H1 (cell line): Measurements from ENCODE around the gene SIGLEC10. TPM values are rescaled to one million over a fixed set of nuclear protein-coding genes. Genes with fewer than 3 reads are reported as not detected.

ENCODE experiments used
- CTCF ChIA-PET: fragments of 300-600 bp; sonication (Branson Sonifier 250); formaldehyde crosslinking; loops from one replicate; lab custom pipeline; 2021; ENCODE audit not compliant: partially characterized antibody; lab: Charles Lee
- POLR2A ChIA-PET: fragments of 300-600 bp; sonication (Branson Sonifier 250); formaldehyde crosslinking; loops from one replicate; lab custom pipeline; 2021; ENCODE audit warnings: inconsistent platforms; ENCODE audit not compliant: partially characterized antibody; lab: Charles Lee
- DNase-seq, 2 experiments: peaks; one replicate each; pipeline versions ENCODE4 v3.0.0 to v3.0.0-alpha.2; 2010 to 2022; ENCODE audit warnings: low spot score in 2 of 2, low read depth in 1 of 2, mixed read lengths in 1 of 2
- FAIRE-seq: peaks from 2 replicates; lab custom pipeline; 2011; peaks lifted over from hg19 to GRCh38; lab: Jason Lieb, UNC
- H2AFZ ChIP-seq: 2 replicates; pipeline ENCODE4 v1.8.1; 2012; ENCODE audit warnings: low read length, inconsistent platforms
- H2AK5ac ChIP-seq: 2 replicates; pipeline ENCODE4 v1.6.1; 2013; ENCODE audit warnings: low read depth, low read length
- H2BK120ac ChIP-seq: replicated peaks from 2 replicates; pipeline ENCODE3; 2013; ENCODE audit warnings: low read depth, low read length, inconsistent platforms
- H2BK12ac ChIP-seq: 2 replicates; pipeline ENCODE4 v1.6.1; 2013; ENCODE audit warnings: low read depth, low read length
- H2BK15ac ChIP-seq: 2 replicates; pipeline ENCODE4 v1.6.1; 2013; ENCODE audit warnings: low read length
- H2BK20ac ChIP-seq: 2 replicates; pipeline ENCODE4 v1.6.1; 2013; ENCODE audit warnings: low read length
- H2BK5ac ChIP-seq: 2 replicates; pipeline ENCODE4 v1.6.1; 2013; ENCODE audit warnings: low read depth, low read length
- H3K14ac ChIP-seq: 2 replicates; pipeline ENCODE4 v1.6.1; 2013; ENCODE audit warnings: inconsistent platforms; ENCODE audit not compliant: insufficient read length
- H3K18ac ChIP-seq: 2 replicates; pipeline ENCODE4 v1.6.1; 2013; ENCODE audit warnings: low read length; ENCODE audit errors: extremely low read depth
- H3K23ac ChIP-seq: 2 replicates; pipeline ENCODE4 v1.6.1; 2013; ENCODE audit warnings: inconsistent platforms; ENCODE audit not compliant: insufficient read length
- H3K23me2 ChIP-seq: 2 replicates; pipeline ENCODE4 v1.6.1; 2013; ENCODE audit warnings: low read depth, low read length
- H3K27ac ChIP-seq: 2 replicates; pipeline ENCODE4 v1.6.1; 2011; ENCODE audit warnings: low read depth, low read length, inconsistent platforms
- H3K27me3 ChIP-seq, 4 experiments: replicated peaks in 1 of 4; 1 replicate in 1 of 4; 2 replicates in 3 of 4; pipeline versions ENCODE4 v1.6.1 to v1.8.1; 2011 to 2013; ENCODE audit warnings: low read length in 3 of 4, mild to moderate bottlenecking in 3 of 4, inconsistent platforms in 2 of 4, mixed read lengths in 2 of 4, moderate library complexity in 1 of 4; ENCODE audit not compliant: control insufficient read depth in 3 of 4, insufficient read depth in 3 of 4; ENCODE audit errors: extremely low read depth in 1 of 4
- H3K36me3 ChIP-seq, 4 experiments: 2 replicates each; pipeline versions ENCODE4 v1.6.1 to v1.8.1; 2011 to 2013; ENCODE audit warnings: mild to moderate bottlenecking in 4 of 4, low read length in 3 of 4, moderate library complexity in 2 of 4, control low read depth in 1 of 4, inconsistent platforms in 1 of 4; ENCODE audit not compliant: insufficient read depth in 4 of 4, control insufficient read depth in 2 of 4
- H3K4ac ChIP-seq: replicated peaks from 2 replicates; pipeline ENCODE3; 2013; ENCODE audit warnings: low read length, low read depth, mixed read lengths, inconsistent platforms; ENCODE audit not compliant: insufficient read length
- H3K4me1 ChIP-seq, 4 experiments: replicated peaks in 1 of 4; 1 replicate in 1 of 4; 2 replicates in 3 of 4; pipeline versions ENCODE4 v1.6.1 to v1.8.1; 2011 to 2013; ENCODE audit warnings: low read length in 3 of 4, inconsistent platforms in 2 of 4, mixed read lengths in 1 of 4; ENCODE audit not compliant: insufficient read depth in 4 of 4, control insufficient read depth in 3 of 4
- H3K4me2 ChIP-seq, 2 experiments: 2 replicates each; pipeline versions ENCODE4 v1.6.1 to v1.8.1; 2011 to 2013; ENCODE audit warnings: low read depth in 2 of 2, low read length in 2 of 2, control low read depth in 1 of 2, inconsistent platforms in 1 of 2, mild to moderate bottlenecking in 1 of 2; ENCODE audit not compliant: insufficient read depth in 1 of 2
- H3K4me3 ChIP-seq, 4 experiments: fragments of 200-600, 300-600 bp in 1 of 4; sonication (generic), shearing (Covaris generic), sonication (Bioruptor Twin) in 1 of 4; 2 replicates each; pipeline versions ENCODE4 v1.5.1 to v1.8.1; 2011 to 2016; ENCODE audit warnings: low read length in 4 of 4, low read depth in 3 of 4, control low read depth in 2 of 4, inconsistent platforms in 2 of 4, mild to moderate bottlenecking in 2 of 4, mixed read lengths in 1 of 4, moderate library complexity in 1 of 4; ENCODE audit not compliant: insufficient read depth in 2 of 4; ENCODE audit errors: extremely low read depth in 1 of 4
- H3K56ac ChIP-seq: replicated peaks from 2 replicates; pipeline ENCODE3; 2013; ENCODE audit warnings: low read depth, mild to moderate bottlenecking, mixed read lengths, low read length, inconsistent platforms; ENCODE audit not compliant: insufficient read length
- H3K79me1 ChIP-seq: 2 replicates; pipeline ENCODE4 v1.6.1; 2013; ENCODE audit warnings: low read depth, low read length, control low read depth
- H3K79me2 ChIP-seq, 2 experiments: 2 replicates each; pipeline versions ENCODE4 v1.6.1 to v1.8.1; 2012 to 2013; ENCODE audit warnings: low read length in 2 of 2, mild to moderate bottlenecking in 2 of 2, inconsistent platforms in 1 of 2; ENCODE audit not compliant: insufficient read depth in 2 of 2, control insufficient read depth in 1 of 2
- H3K9ac ChIP-seq, 4 experiments: replicated peaks in 1 of 4; 1 replicate in 1 of 4; 2 replicates in 3 of 4; pipeline versions ENCODE4 v1.6.1 to v1.8.1; 2011 to 2013; ENCODE audit warnings: low read depth in 3 of 4, low read length in 3 of 4, control low read depth in 2 of 4, mild to moderate bottlenecking in 2 of 4, moderate library complexity in 2 of 4, inconsistent platforms in 1 of 4; ENCODE audit errors: extremely low read depth in 1 of 4
- H3K9me3 ChIP-seq, 2 experiments: 2 replicates each; pipeline versions ENCODE4 v1.6.1 to v1.8.1; 2012 to 2013; ENCODE audit warnings: mild to moderate bottlenecking in 2 of 2, moderate library complexity in 2 of 2, control low read depth in 1 of 2, inconsistent platforms in 1 of 2, low read depth in 1 of 2, low read length in 1 of 2, mixed read lengths in 1 of 2; ENCODE audit not compliant: insufficient read depth in 2 of 2
- H4K20me1 ChIP-seq, 2 experiments: replicated peaks in 1 of 2; 2 replicates each; pipeline versions ENCODE3 to v1.8.1; 2011 to 2013; ENCODE audit warnings: inconsistent platforms in 2 of 2, low read length in 2 of 2, mild to moderate bottlenecking in 1 of 2; ENCODE audit not compliant: insufficient read depth in 2 of 2, control insufficient read depth in 1 of 2
- H4K5ac ChIP-seq: 2 replicates; pipeline ENCODE4 v1.6.1; 2013; ENCODE audit warnings: low read length, low read depth, mixed read lengths, inconsistent platforms; ENCODE audit not compliant: insufficient read length
- H4K8ac ChIP-seq: 2 replicates; pipeline ENCODE4 v1.8.0; 2013; ENCODE audit warnings: mild to moderate bottlenecking, moderate library complexity, low read length, inconsistent platforms; ENCODE audit not compliant: insufficient read depth; ENCODE audit errors: extremely low read depth
- H4K91ac ChIP-seq: replicated peaks from 2 replicates; pipeline ENCODE3; 2013; ENCODE audit warnings: low read length, mixed read lengths, inconsistent platforms; ENCODE audit not compliant: insufficient read length
- E2F6 ChIP-seq: IDR thresholded peaks from 2 replicates; pipeline ENCODE4 v1.6.1; 2012; ENCODE audit warnings: inconsistent platforms
- POLR2A ChIP-seq, 2 experiments: IDR thresholded peaks; 1 replicate in 1 of 2; 2 replicates in 1 of 2; pipeline ENCODE4 v1.6.1; 2011; ENCODE audit warnings: low read depth in 2 of 2, low read length in 2 of 2, mild to moderate bottlenecking in 2 of 2; ENCODE audit errors: control extremely low read depth in 1 of 2
- RAD21 ChIP-seq, 2 experiments: IDR thresholded peaks in 1 of 2; conservative IDR thresholded peaks in 1 of 2; 2 replicates each; pipeline ENCODE4 v1.6.1; 2011; ENCODE audit warnings: low read depth in 2 of 2, low read length in 2 of 2, improper control_type of control experiment in 1 of 2, inconsistent platforms in 1 of 2, mild to moderate bottlenecking in 1 of 2, moderate library complexity in 1 of 2
- RXRA ChIP-seq: IDR thresholded peaks from 2 replicates; pipeline ENCODE4 v1.6.1; 2011; ENCODE audit warnings: low read depth, mild to moderate bottlenecking, low read length, moderate library complexity; ENCODE audit not compliant: insufficient read depth
- SIX5 ChIP-seq: IDR thresholded peaks from 2 replicates; pipeline ENCODE4 v1.6.1; 2011; ENCODE audit warnings: mild to moderate bottlenecking, low read depth, low read length
- SRF ChIP-seq: IDR thresholded peaks from 2 replicates; pipeline ENCODE4 v1.6.1; 2011; ENCODE audit warnings: mild to moderate bottlenecking, low read depth, low read length, moderate library complexity
- WGBS, 2 experiments: shearing (Covaris generic) in 1 of 2; methylation state at CpG; one replicate each; pipeline versions ENCODE4 v1.1.6 to v1.1.7; 2013 to 2015; ENCODE audit warnings: low lambda C conversion rate in 2 of 2, mixed read lengths in 2 of 2, inconsistent platforms in 1 of 2, low coverage in 1 of 2, missing lambda C conversion rate in 1 of 2; ENCODE audit not compliant: insufficient replicate concordance in 2 of 2, insufficient coverage in 1 of 2, insufficient read length in 1 of 2; ENCODE audit errors: extremely low coverage in 1 of 2, missing lambda C conversion rate in 1 of 2; 5-methylcytosine and 5-hydroxymethylcytosine counted together
- polyA plus RNA-seq, 7 experiments: library from polyadenylated mRNA; depleted of rRNA in 3 of 7; stranded (reverse) in 5 of 7; unstranded in 2 of 7; fragments of >200 nt in 5 of 7; fragments of 200-250 nt in 2 of 7; gene quantifications; 1 replicate in 5 of 7; 2 replicates in 1 of 7; 4 replicates in 1 of 7; pipeline versions ENCODE4 v1.2.1 to v1.2.3, GENCODE V29; 2011 to 2013; ENCODE audit warnings: missing spikeins in 2 of 7, mixed read lengths in 2 of 7
- total RNA-seq: library from RNA; stranded (reverse); fragmentation: NEBNext Ultra II Directional; extraction: Animal tissue kit (Norgen Biotek cat#: 25700); gene quantifications from 2 replicates; pipeline ENCODE4 v1.2.1, GENCODE V29; 2021
- TF ChIP-seq, protein P1 (sequence below), 3 experiments: IDR thresholded peaks; 1 replicate in 2 of 3; 2 replicates in 1 of 3; pipeline versions ENCODE4 v1.5.1 to v1.6.1; 2011; ENCODE audit warnings: low read length in 3 of 3, mild to moderate bottlenecking in 3 of 3, inconsistent platforms in 2 of 3, low read depth in 1 of 3, moderate library complexity in 1 of 3; ENCODE audit not compliant: insufficient read depth in 1 of 3; ENCODE audit errors: control extremely low read depth in 1 of 3

The SIGLEC10 gene
- total and polyA plus RNA-seq, 2 of the 8 experiments (the other 6 are each of a cell fraction or from before 2014, with no cell fraction given), result 0.06 TPM; not detected in 1

DNA sequence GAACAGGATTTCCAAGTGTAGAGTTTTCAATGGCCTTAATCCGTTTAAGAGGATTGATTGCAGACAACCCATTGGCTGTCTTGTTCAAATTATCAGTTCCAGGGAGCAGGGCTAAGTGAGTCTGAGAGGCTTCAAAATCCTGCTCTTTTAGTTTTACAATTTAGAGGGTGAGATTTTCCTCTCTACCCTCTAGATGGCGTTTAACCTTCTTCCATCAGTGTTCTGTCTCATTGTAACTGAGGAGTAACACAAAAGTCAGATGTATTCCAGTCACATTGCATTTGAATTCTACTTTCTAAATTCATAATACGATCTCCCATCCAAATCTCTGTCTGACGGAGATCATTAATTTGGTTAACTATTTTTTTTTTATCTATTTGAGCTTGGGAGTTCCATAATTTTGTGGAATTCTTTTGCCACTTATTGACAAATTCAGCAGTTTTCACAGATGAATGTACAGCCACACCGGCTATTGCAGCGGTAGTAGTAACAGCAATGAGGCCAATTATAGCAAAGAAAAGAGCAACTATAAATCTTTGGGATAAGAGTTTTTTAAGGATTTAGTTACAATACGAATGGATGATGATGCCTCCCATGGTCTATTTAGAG, 19.2 kb downstream of the SIGLEC10 start:
- Histone ChIP-seq H3K9ac (no peak overlapping the region), H3K4me3 (no peak overlapping the region), H4K91ac (no peak overlapping the region), H3K23me2 (peaks cover 7% of the 10 kb centered on the region), H3K36me3 (peaks cover 0 to 7% (median 3%) of the 10 kb centered on the region in 4 experiments; a peak in 4 of 8 replicates), H2AK5ac (no peak overlapping the region), H3K4me1 (peaks cover 0 to 7% (median 0%) of the 10 kb centered on the region in 4 experiments; a peak in 3 of 7 replicates), H4K20me1 (no peaks in the 10 kb centered on the region), H3K27me3 (no peaks in the 10 kb centered on the region), H2AFZ (no peak overlapping the region), H3K27ac (no peak overlapping the region), H3K23ac (no peak overlapping the region), H3K14ac (no peak overlapping the region), H3K56ac (no peak overlapping the region), H4K8ac (no peak overlapping the region), H3K79me2 (peaks cover 0 to 5% of the 10 kb centered on the region in 2 experiments; a peak in 2 of 4 replicates), H3K9me3 (peaks cover 18 to 20% of the 10 kb centered on the region in 2 experiments), H2BK20ac (no peak overlapping the region), H2BK5ac (no peak overlapping the region), H2BK120ac (no peak overlapping the region), H2BK12ac (no peak overlapping the region), H3K4ac (no peak overlapping the region), H2BK15ac (no peak overlapping the region), H3K18ac (no peak overlapping the region), H4K5ac (no peak overlapping the region), H3K79me1 (no peaks in the 10 kb centered on the region), H3K4me2 (no peak overlapping the region)
- WGBS, 2 experiments, result 55% methylated on average over 7 of the region's 7 CpGs; no CpG with 5 or more reads in 1 of the 2 experiments
- ChIA-PET CTCF (interaction anchor here (0.6 to 7.0 kb wide), 25 partner anchors 10 to 283 kb away, joined by 3 to 74 read pairs (median 4); partner anchors contain the start of genes CLDND2, ETFB, NKG7 and SIGLEC10), POLR2A (interaction anchor here (0.6 to 1.5 kb wide), 3 partner anchors 10 to 39 kb away, joined by 3 to 4 read pairs (median 3); no protein-coding TSS in a partner anchor)
- TF ChIP-seq E2F6 (no peak), SIX5 (no peak), POLR2A (IDR thresholded peaks at IDR 0.05; ENCODE audit: control extremely low read depth in 1 of 2, low read depth in 2 of 2, low read length in 2 of 2) (no peak), SRF (no peak), RAD21 (IDR thresholded peaks at IDR 0.05 in 1 of 2, conservative IDR thresholded peaks at IDR 0.05 in 1 of 2; ENCODE audit: low read depth in 2 of 2, low read length in 2 of 2) (peak; percentile 42 to 44), RXRA (no peak)
- TF ChIP-seq, protein P1, sequence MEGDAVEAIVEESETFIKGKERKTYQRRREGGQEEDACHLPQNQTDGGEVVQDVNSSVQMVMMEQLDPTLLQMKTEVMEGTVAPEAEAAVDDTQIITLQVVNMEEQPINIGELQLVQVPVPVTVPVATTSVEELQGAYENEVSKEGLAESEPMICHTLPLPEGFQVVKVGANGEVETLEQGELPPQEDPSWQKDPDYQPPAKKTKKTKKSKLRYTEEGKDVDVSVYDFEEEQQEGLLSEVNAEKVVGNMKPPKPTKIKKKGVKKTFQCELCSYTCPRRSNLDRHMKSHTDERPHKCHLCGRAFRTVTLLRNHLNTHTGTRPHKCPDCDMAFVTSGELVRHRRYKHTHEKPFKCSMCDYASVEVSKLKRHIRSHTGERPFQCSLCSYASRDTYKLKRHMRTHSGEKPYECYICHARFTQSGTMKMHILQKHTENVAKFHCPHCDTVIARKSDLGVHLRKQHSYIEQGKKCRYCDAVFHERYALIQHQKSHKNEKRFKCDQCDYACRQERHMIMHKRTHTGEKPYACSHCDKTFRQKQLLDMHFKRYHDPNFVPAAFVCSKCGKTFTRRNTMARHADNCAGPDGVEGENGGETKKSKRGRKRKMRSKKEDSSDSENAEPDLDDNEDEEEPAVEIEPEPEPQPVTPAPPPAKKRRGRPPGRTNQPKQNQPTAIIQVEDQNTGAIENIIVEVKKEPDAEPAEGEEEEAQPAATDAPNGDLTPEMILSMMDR (IDR thresholded peaks at IDR 0.05; ENCODE audit: control extremely low read depth in 1 of 3, insufficient read depth in 1 of 3, low read depth in 1 of 3, low read length in 3 of 3), result peak in 2 of 3 experiments; percentile 29 to 61; a peak in 2 of 4 replicates
- peak; percentile 75 for FAIRE-seq
- DNase-seq, result no peak
